ENCODE measurements around the gene TUB. TPM values are rescaled to one million over a fixed set of nuclear protein-coding genes. Genes with fewer than 3 reads are reported as not detected.

The TUB gene
- total RNA-seq, 2 experiments from 2014 or later = not detected

DNA sequence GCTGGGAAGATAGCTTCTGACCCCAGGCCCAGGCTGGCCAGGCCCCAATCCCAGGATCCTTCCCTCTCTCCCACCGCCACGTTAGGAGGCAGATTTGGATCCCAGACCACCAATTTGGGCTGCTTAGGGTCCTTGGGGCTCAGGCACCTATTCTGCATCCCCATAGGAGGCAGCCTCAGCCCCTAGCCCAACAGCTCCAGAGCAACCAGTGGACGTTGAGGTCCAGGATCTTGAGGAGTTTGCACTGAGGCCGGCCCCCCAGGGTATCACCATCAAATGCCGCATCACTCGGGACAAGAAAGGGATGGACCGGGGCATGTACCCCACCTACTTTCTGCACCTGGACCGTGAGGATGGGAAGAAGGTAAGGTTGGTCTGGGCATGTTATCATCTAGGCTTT, 16.1 kb downstream of the TUB start:
- no peak for ATAC-seq
- Mint-ChIP-seq H3K9me3 (ENCODE audit: insufficient read depth) (no peaks in the 10 kb centered on the region), H3K36me3 (ENCODE audit: low read depth) (no peaks in the 10 kb centered on the region), H3K27me3 (ENCODE audit: low read depth) (no peaks in the 10 kb centered on the region), H3K4me1 (ENCODE audit: low read depth) (no peaks in the 10 kb centered on the region), H3K27ac (no peak overlapping the region), H3K4me3 (no peak overlapping the region)
- ChIA-PET POLR2A (no interaction called here), CTCF (interaction anchor here (0.7 to 14.7 kb wide), 3 partner anchors 11 to 90 kb away, joined by 3 to 152 read pairs (median 93); no protein-coding TSS in a partner anchor)
- DNase-seq = no peak

- H3K27ac Mint-ChIP-seq = no peak overlapping the region
- H3K9me3 Mint-ChIP-seq (ENCODE audit: insufficient read depth) = no peaks in the 10 kb centered on the region
- H3K36me3 Mint-ChIP-seq (ENCODE audit: low read depth) = no peaks in the 10 kb centered on the region
- ATAC-seq = no peak
- POLR2A ChIA-PET = no interaction called here
- no peak for DNase-seq
- H3K4me1 Mint-ChIP-seq (ENCODE audit: low read depth) = no peaks in the 10 kb centered on the region
- no peak overlapping the region for H3K4me3 Mint-ChIP-seq
- no peaks in the 10 kb centered on the region for H3K27me3 Mint-ChIP-seq (ENCODE audit: low read depth)
- CTCF ChIA-PET = interaction anchor here (2.5 to 14.7 kb wide), 4 partner anchors 64 to 111 kb away, joined by 16 to 152 read pairs (median 58); partner anchors contain the start of gene EIF3F
Measured at GRCh38 chr11:8097468-8097867, 16.5 kb downstream of the TUB start.

DNA sequence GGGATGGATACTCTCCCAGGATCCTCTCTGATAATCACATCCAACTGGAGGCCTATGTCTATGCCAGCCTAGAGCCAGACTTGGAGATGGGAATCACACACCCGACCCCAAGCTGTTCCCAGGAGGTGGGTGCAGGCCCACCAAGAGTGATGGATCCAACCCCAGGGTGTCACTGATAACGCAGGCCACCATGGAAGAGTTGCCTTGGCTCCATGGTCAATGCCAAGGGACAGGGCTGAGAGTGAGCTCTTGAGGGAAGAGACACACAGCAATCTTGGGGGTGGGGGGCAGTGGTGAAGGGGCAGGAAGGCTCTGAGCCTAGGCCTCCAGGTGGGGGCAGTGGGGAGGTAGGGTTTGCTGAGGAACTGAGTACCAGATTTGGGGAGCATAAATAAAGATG, 16.9 kb downstream of the TUB start:
- H3K27me3 Mint-ChIP-seq (ENCODE audit: low read depth) = no peaks in the 10 kb centered on the region
- no peak overlapping the region for H3K4me3 Mint-ChIP-seq
- no peaks in the 10 kb centered on the region for H3K36me3 Mint-ChIP-seq (ENCODE audit: low read depth)
- no peaks in the 10 kb centered on the region for H3K4me1 Mint-ChIP-seq (ENCODE audit: low read depth)
- H3K27ac Mint-ChIP-seq = no peak overlapping the region
- H3K9me3 Mint-ChIP-seq (ENCODE audit: insufficient read depth) = no peaks in the 10 kb centered on the region
- ChIA-PET CTCF (interaction anchor here (1.8 to 14.7 kb wide), 9 partner anchors 34 to 111 kb away, joined by 6 to 152 read pairs (median 16); partner anchors contain the start of gene EIF3F), POLR2A (no interaction called here)
- ATAC-seq (no peak), DNase-seq (no peak)

DNA sequence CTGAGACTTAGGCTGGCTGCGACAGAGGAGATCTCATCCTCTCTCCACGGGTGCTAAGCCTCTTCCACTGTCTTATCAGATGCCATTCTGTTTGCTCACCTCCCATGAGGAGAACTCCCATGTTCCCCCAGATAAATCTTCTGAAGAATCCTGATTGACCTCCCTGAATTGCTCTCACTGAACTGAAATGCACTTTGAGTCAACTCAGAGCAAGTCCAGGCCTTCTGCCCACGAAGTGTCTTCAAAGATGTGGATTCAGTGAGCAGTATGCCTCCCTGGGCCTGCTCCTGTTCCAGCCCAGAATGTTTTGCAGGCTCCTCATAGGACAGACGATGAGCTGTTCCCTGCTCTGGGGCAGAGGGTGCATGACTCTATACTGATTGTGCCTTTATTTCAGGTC, 17.4 kb downstream of the TUB start:
- DNase-seq = no peak
- no peak for ATAC-seq
- H3K27ac Mint-ChIP-seq = no peak overlapping the region
- H3K4me3 Mint-ChIP-seq = no peak overlapping the region
- POLR2A ChIA-PET = interaction anchor here (1.6 kb wide), 1 partner anchor 92 kb away, joined by 5 read pairs; no protein-coding TSS in a partner anchor
- H3K9me3 Mint-ChIP-seq (ENCODE audit: insufficient read depth) = no peaks in the 10 kb centered on the region
- H3K36me3 Mint-ChIP-seq (ENCODE audit: low read depth) = no peaks in the 10 kb centered on the region
- CTCF ChIA-PET = interaction anchor here (1.1 to 14.7 kb wide), 19 partner anchors 9 to 208 kb away, joined by 3 to 152 read pairs (median 8); partner anchors contain the start of gene EIF3F
- H3K4me1 Mint-ChIP-seq (ENCODE audit: low read depth) = no peaks in the 10 kb centered on the region
- H3K27me3 Mint-ChIP-seq (ENCODE audit: low read depth) = no peaks in the 10 kb centered on the region

GRCh38 chr11:8098879-8099278, 17.9 kb downstream of the TUB start:
- Mint-ChIP-seq H3K27ac (no peak overlapping the region), H3K36me3 (ENCODE audit: low read depth) (no peaks in the 10 kb centered on the region), H3K4me3 (no peak overlapping the region), H3K27me3 (ENCODE audit: low read depth) (no peaks in the 10 kb centered on the region), H3K4me1 (ENCODE audit: low read depth) (no peaks in the 10 kb centered on the region), H3K9me3 (ENCODE audit: insufficient read depth) (no peaks in the 10 kb centered on the region)
- ChIA-PET POLR2A (interaction anchor here (1.6 kb wide), 1 partner anchor 93 kb away, joined by 5 read pairs; no protein-coding TSS in a partner anchor), CTCF (interaction anchor here (0.7 to 14.7 kb wide), 37 partner anchors 9 to 1002 kb away, joined by 3 to 152 read pairs (median 6); partner anchors contain the start of genes EIF3F and LMO1)
- DNase-seq (no peak), ATAC-seq (no peak)

DNA sequence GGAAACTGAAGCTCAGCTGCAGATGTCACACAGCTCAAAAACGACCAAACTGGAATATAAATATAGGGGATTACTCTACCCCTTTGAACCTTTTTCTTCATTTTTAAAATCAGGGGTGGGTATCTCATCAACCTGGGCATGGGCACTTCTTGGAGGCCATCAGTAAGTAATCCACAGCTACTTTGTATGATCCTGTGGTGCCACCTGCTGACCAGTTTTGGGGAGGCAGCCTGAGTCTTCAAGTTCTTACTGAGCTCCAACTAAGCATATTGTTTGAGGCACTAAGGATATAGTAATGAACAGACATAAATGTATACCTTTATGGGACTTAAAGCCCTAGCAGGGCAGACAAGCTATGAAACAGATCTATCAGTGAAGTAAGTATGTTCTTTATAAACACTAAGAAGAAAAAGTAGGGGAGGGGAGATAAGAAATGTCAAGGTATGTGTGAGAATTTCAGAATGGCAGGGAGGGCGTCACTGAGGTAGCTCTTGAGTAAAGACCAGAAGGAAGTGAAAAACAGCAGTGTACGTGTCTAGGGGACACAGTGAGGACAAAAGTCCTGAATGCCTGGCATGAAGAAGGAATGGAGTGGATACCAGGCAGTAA, 18.4 kb downstream of the TUB start:
- Mint-ChIP-seq H3K4me3 (no peak overlapping the region), H3K36me3 (ENCODE audit: low read depth) (no peaks in the 10 kb centered on the region), H3K27ac (no peak overlapping the region), H3K4me1 (ENCODE audit: low read depth) (no peaks in the 10 kb centered on the region), H3K9me3 (ENCODE audit: insufficient read depth) (no peaks in the 10 kb centered on the region), H3K27me3 (ENCODE audit: low read depth) (no peaks in the 10 kb centered on the region)
- ChIA-PET POLR2A (interaction anchor here (1.6 kb wide), 1 partner anchor 93 kb away, joined by 5 read pairs; no protein-coding TSS in a partner anchor), CTCF (interaction anchor here (0.7 to 14.7 kb wide), 42 partner anchors 8 to 1003 kb away, joined by 3 to 152 read pairs (median 4); partner anchors contain the start of genes EIF3F and LMO1)
- peak; percentile 77 for DNase-seq
- ATAC-seq = peak; percentile 74

DNA sequence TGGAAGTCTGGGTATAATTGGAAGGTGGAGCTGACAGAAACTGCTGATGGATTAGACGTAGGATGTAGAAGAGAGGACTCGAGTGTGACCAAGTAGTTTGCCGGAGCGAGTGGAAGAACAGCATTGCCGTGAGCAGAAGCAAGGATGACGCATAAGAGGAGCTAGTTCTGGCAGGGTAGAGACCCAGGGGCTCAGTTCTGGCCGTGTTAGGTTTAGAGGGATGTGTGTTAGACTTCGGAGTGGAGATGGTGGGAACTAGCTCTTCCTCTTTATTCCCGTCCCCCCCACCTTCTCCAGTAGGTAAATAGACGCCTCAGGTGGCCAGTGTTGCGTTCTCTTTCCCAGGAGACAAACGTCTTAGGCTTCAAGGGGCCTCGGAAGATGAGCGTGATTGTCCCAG, 19.1 kb downstream of the TUB start:
- DNase-seq (no peak), ATAC-seq (no peak)
- ChIA-PET POLR2A (no interaction called here), CTCF (interaction anchor here (0.8 to 14.7 kb wide), 19 partner anchors 7 to 859 kb away, joined by 3 to 152 read pairs (median 8); partner anchors contain the start of gene LMO1)
- Mint-ChIP-seq H3K9me3 (ENCODE audit: insufficient read depth) (no peaks in the 10 kb centered on the region), H3K27ac (no peak overlapping the region), H3K36me3 (ENCODE audit: low read depth) (no peaks in the 10 kb centered on the region), H3K4me3 (no peak overlapping the region), H3K4me1 (ENCODE audit: low read depth) (no peaks in the 10 kb centered on the region), H3K27me3 (ENCODE audit: low read depth) (no peaks in the 10 kb centered on the region)

GRCh38 chr11:8100605-8101004, 19.6 kb downstream of the TUB start:
- Mint-ChIP-seq H3K4me3 (no peak overlapping the region), H3K4me1 (ENCODE audit: low read depth) (no peaks in the 10 kb centered on the region), H3K27me3 (ENCODE audit: low read depth) (no peaks in the 10 kb centered on the region), H3K36me3 (ENCODE audit: low read depth) (no peaks in the 10 kb centered on the region), H3K9me3 (ENCODE audit: insufficient read depth) (no peaks in the 10 kb centered on the region), H3K27ac (no peak overlapping the region)
- CTCF ChIA-PET = interaction anchor here (1.9 to 14.7 kb wide), 7 partner anchors 9 to 111 kb away, joined by 8 to 152 read pairs (median 19); no protein-coding TSS in a partner anchor
- POLR2A ChIA-PET = no interaction called here
- ATAC-seq (no peak), DNase-seq (no peak)

- ChIA-PET POLR2A (no interaction called here), CTCF (interaction anchor here (14.7 kb wide), 1 partner anchor 94 kb away, joined by 152 read pairs; no protein-coding TSS in a partner anchor)
- no peaks in the 10 kb centered on the region for H3K36me3 Mint-ChIP-seq (ENCODE audit: low read depth)
- no peaks in the 10 kb centered on the region for H3K27me3 Mint-ChIP-seq (ENCODE audit: low read depth)
- no peaks in the 10 kb centered on the region for H3K4me1 Mint-ChIP-seq (ENCODE audit: low read depth)
- no peak overlapping the region for H3K4me3 Mint-ChIP-seq
- no peaks in the 10 kb centered on the region for H3K9me3 Mint-ChIP-seq (ENCODE audit: insufficient read depth)
- no peak overlapping the region for H3K27ac Mint-ChIP-seq
- ATAC-seq (no peak), DNase-seq (no peak)
Measured at GRCh38 chr11:8101421-8101820, 20.4 kb downstream of the TUB start.

- Mint-ChIP-seq H3K36me3 (ENCODE audit: low read depth) (no peaks in the 10 kb centered on the region), H3K4me1 (ENCODE audit: low read depth) (no peaks in the 10 kb centered on the region), H3K27me3 (ENCODE audit: low read depth) (no peaks in the 10 kb centered on the region), H3K4me3 (no peak overlapping the region), H3K27ac (no peak overlapping the region), H3K9me3 (ENCODE audit: insufficient read depth) (no peaks in the 10 kb centered on the region)
- ATAC-seq = no peak
- POLR2A ChIA-PET = no interaction called here
- CTCF ChIA-PET = interaction anchor here (1.7 kb wide), 1 partner anchor 69 kb away, joined by 5 read pairs; no protein-coding TSS in a partner anchor
- DNase-seq = no peak
Measured at GRCh38 chr11:8102296-8102915, 21.4 kb downstream of the TUB start.

DNA sequence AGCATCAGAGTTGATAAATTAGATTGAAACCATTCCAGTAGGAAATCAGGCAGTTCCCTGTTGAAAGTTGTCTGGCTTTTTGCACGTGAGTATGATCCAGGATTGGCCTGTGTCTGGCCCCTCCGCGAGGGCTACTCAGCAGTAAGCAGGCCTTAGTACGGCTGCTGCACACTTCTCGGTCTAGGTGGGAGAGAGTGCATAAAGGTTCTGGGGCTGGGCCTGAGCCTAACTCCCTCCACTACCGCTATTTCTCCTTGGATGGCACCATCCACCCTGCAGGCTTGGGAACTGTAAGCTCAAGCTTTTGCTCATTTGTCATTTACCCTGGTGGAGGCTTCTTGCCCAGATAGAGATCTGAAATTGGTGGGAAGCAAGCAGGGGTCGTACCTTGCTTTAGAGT, 22.0 kb downstream of the TUB start:
- Mint-ChIP-seq H3K4me1 (ENCODE audit: low read depth) (no peaks in the 10 kb centered on the region), H3K4me3 (no peak overlapping the region), H3K27me3 (ENCODE audit: low read depth) (no peaks in the 10 kb centered on the region), H3K27ac (no peak overlapping the region), H3K9me3 (ENCODE audit: insufficient read depth) (no peaks in the 10 kb centered on the region), H3K36me3 (ENCODE audit: low read depth) (no peaks in the 10 kb centered on the region)
- no peak for ATAC-seq
- ChIA-PET CTCF (interaction anchor here (1.5 to 1.7 kb wide), 2 partner anchors 70 to 97 kb away, joined by 5 to 7 read pairs; no protein-coding TSS in a partner anchor), POLR2A (no interaction called here)
- no peak for DNase-seq

DNA sequence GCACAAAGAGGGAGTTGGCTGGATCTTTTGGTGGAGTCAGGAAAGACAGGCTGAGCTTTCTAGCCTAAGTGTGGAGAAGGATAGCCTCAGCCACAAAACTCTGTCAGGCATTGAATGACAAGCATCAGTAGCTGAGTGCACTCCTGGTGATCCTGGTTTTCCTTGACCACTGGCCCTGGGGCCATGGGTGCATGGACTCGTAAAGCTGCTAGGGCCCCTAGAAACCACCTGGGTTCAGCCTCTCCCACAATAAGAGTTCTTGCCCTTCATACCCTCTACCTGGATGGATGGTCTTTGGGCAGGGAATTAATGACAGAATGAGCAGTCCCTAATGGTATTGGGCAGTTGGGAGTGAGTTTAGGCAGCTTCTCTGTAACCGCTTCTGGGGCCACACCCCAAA, 22.9 kb downstream of the TUB start:
- no peaks in the 10 kb centered on the region for H3K9me3 Mint-ChIP-seq (ENCODE audit: insufficient read depth)
- H3K27me3 Mint-ChIP-seq (ENCODE audit: low read depth) = no peaks in the 10 kb centered on the region
- H3K27ac Mint-ChIP-seq = no peak overlapping the region
- no peaks in the 10 kb centered on the region for H3K36me3 Mint-ChIP-seq (ENCODE audit: low read depth)
- ChIA-PET POLR2A (no interaction called here), CTCF (interaction anchor here (1.1 to 1.7 kb wide), 3 partner anchors 14 to 98 kb away, joined by 3 to 7 read pairs (median 5); no protein-coding TSS in a partner anchor)
- no peaks in the 10 kb centered on the region for H3K4me1 Mint-ChIP-seq (ENCODE audit: low read depth)
- DNase-seq (no peak), ATAC-seq (no peak)
- H3K4me3 Mint-ChIP-seq = no peak overlapping the region
